Duodenal mucosa (tissue), 2 donors: ENCODE results near the gene RASSF6.
"Not testable (repeated sequence)": the region's sequence is repeated elsewhere in the genome, so short reads cannot be mapped to it uniquely, and the experiment has no call there.

Experiments
- H3K27ac ChIP-seq: one replicate; pipeline ENCODE4 v1.7.0; 2013; ENCODE audit warnings: low read depth, low read length
- H3K27me3 ChIP-seq, 2 donors: one replicate each; pipeline ENCODE4 v1.7.0; 2013; ENCODE audit warnings: low read length in 2 of 2, control low read depth in 1 of 2; ENCODE audit not compliant: insufficient read depth in 2 of 2, control insufficient read depth in 1 of 2
- H3K36me3 ChIP-seq, 2 donors: one replicate each; pipeline ENCODE4 v1.7.0; 2013; ENCODE audit warnings: low read length in 2 of 2, control low read depth in 1 of 2; ENCODE audit not compliant: insufficient read depth in 2 of 2, control insufficient read depth in 1 of 2
- H3K4me1 ChIP-seq, 2 donors: one replicate each; pipeline ENCODE4 v1.7.0; 2013; ENCODE audit warnings: low read length in 2 of 2, control low read depth in 1 of 2; ENCODE audit not compliant: insufficient read depth in 2 of 2, control insufficient read depth in 1 of 2
- H3K4me3 ChIP-seq, 2 donors: one replicate each; pipeline ENCODE4 v1.7.0; 2013; ENCODE audit warnings: low read length in 2 of 2, low read depth in 1 of 2
- H3K9ac ChIP-seq, 2 donors: one replicate each; pipeline ENCODE4 v1.7.0; 2013; ENCODE audit warnings: low read length in 2 of 2, low read depth in 1 of 2
- H3K9me3 ChIP-seq, 2 donors: one replicate each; pipeline ENCODE4 v1.7.0; 2013; ENCODE audit warnings: low read length in 2 of 2, control low read depth in 1 of 2; ENCODE audit not compliant: control insufficient read depth in 1 of 2

Gene RASSF6

GRCh38 chr4:73600954-73601353 lies 19.3 kb downstream of the RASSF6 start:
- Histone ChIP-seq H3K36me3 (peaks cover 0 to 7% of the 10 kb centered on the region in 2 donors), H3K9ac (no peak overlapping the region), H3K27ac (no peak overlapping the region), H3K27me3 (no peaks in the 10 kb centered on the region), H3K4me3 (no peak overlapping the region), H3K4me1 (peaks cover 21 to 62% of the 10 kb centered on the region in 2 donors), H3K9me3 (no peaks in the 10 kb centered on the region)

GRCh38 chr4:73599182-73599581 lies 21.1 kb downstream of the RASSF6 start:
- Histone ChIP-seq H3K9me3 (no peaks in the 10 kb centered on the region), H3K4me1 (peaks cover 20 to 56% of the 10 kb centered on the region in 2 donors), H3K27ac (peak overlapping the region; percentile 81), H3K9ac (peak overlapping the region; percentile 2 to 42), H3K4me3 (peak overlapping the region; percentile 7 to 60), H3K27me3 (no peaks in the 10 kb centered on the region), H3K36me3 (peaks cover 0 to 8% of the 10 kb centered on the region in 2 donors)

- Histone ChIP-seq H3K27ac (no peak overlapping the region), H3K4me1 (peaks cover 14 to 43% of the 10 kb centered on the region in 2 donors), H3K9ac (no peak overlapping the region), H3K36me3 (peaks cover 0 to 8% of the 10 kb centered on the region in 2 donors), H3K27me3 (no peaks in the 10 kb centered on the region), H3K9me3 (no peaks in the 10 kb centered on the region), H3K4me3 (no peak overlapping the region)
Measured at GRCh38 chr4:73597594-73597993, 22.6 kb downstream of the RASSF6 start.

- not testable (repeated sequence) for H3K9ac ChIP-seq, H3K9me3 ChIP-seq, H3K27me3 ChIP-seq, H3K4me3 ChIP-seq, H3K36me3 ChIP-seq, H3K27ac ChIP-seq
- peaks cover 14 to 39% of the 10 kb centered on the region in 2 donors for H3K4me1 ChIP-seq
Measured at GRCh38 chr4:73597183-73597582, 23.1 kb downstream of the RASSF6 start.

GRCh38 chr4:73596001-73596400 lies 24.2 kb downstream of the RASSF6 start:
- H3K9me3 ChIP-seq, result no peaks in the 10 kb centered on the region
- no peaks in the 10 kb centered on the region for H3K27me3 ChIP-seq
- H3K36me3 ChIP-seq, result peaks cover 0 to 13% of the 10 kb centered on the region in 2 donors
- no peak overlapping the region for H3K9ac ChIP-seq
- H3K4me3 ChIP-seq, result no peak overlapping the region
- no peak overlapping the region for H3K27ac ChIP-seq
- H3K4me1 ChIP-seq, result peaks cover 14 to 27% of the 10 kb centered on the region in 2 donors

GRCh38 chr4:73593631-73594241 lies 26.5 kb downstream of the RASSF6 start:
- Histone ChIP-seq H3K4me1 (peaks cover 8 to 18% of the 10 kb centered on the region in 2 donors), H3K4me3 (no peak overlapping the region), H3K36me3 (peaks cover 0 to 13% of the 10 kb centered on the region in 2 donors), H3K9me3 (no peaks in the 10 kb centered on the region), H3K27me3 (no peaks in the 10 kb centered on the region), H3K27ac (no peak overlapping the region), H3K9ac (no peak overlapping the region)

- peaks cover 0 to 6% of the 10 kb centered on the region in 2 donors for H3K36me3 ChIP-seq
- H3K4me3 ChIP-seq, result peak overlapping the region in 1 of 2 donors; percentile 18
- H3K27me3 ChIP-seq, result no peaks in the 10 kb centered on the region
- H3K4me1 ChIP-seq, result peaks cover 7 to 14% of the 10 kb centered on the region in 2 donors
- peak overlapping the region in 1 of 2 donors; percentile 2 for H3K9ac ChIP-seq
- peak overlapping the region; percentile 33 for H3K27ac ChIP-seq
- H3K9me3 ChIP-seq, result no peaks in the 10 kb centered on the region
Measured at GRCh38 chr4:73589887-73590801, 30.1 kb downstream of the RASSF6 start.

GRCh38 chr4:73589261-73589847 lies 30.9 kb downstream of the RASSF6 start:
- no peak overlapping the region for H3K9ac ChIP-seq
- no peak overlapping the region for H3K27ac ChIP-seq
- H3K27me3 ChIP-seq, result no peaks in the 10 kb centered on the region
- H3K4me3 ChIP-seq, result no peak overlapping the region
- H3K9me3 ChIP-seq, result no peaks in the 10 kb centered on the region
- H3K4me1 ChIP-seq, result peaks cover 7 to 14% of the 10 kb centered on the region in 2 donors
- H3K36me3 ChIP-seq, result peaks cover 0 to 6% of the 10 kb centered on the region in 2 donors

GRCh38 chr4:73588613-73589012 lies 31.6 kb downstream of the RASSF6 start:
- Histone ChIP-seq H3K4me3 (no peak overlapping the region), H3K36me3 (peaks cover 5 to 6% of the 10 kb centered on the region in 2 donors), H3K9me3 (no peaks in the 10 kb centered on the region), H3K9ac (no peak overlapping the region), H3K4me1 (peaks cover 7 to 14% of the 10 kb centered on the region in 2 donors), H3K27ac (no peak overlapping the region), H3K27me3 (no peaks in the 10 kb centered on the region)

GRCh38 chr4:73586666-73587065 lies 33.6 kb downstream of the RASSF6 start:
- Histone ChIP-seq H3K4me1 (peaks cover 7 to 14% of the 10 kb centered on the region in 2 donors), H3K9me3 (no peaks in the 10 kb centered on the region), H3K36me3 (peaks cover under 1 to 11% of the 10 kb centered on the region in 2 donors), H3K27ac (no peak overlapping the region), H3K9ac (no peak overlapping the region), H3K4me3 (no peak overlapping the region), H3K27me3 (no peaks in the 10 kb centered on the region)
